MM.1S (cell line): Measurements from ENCODE around the gene MAPKAP1.

Experiments
- EZH2 ChIP-seq: fragments of 300-600 bp; sonication (generic); optimal IDR thresholded peaks from 2 replicates; pipeline ENCODE3; 2017; ENCODE audit warnings: low read depth, mild to moderate bottlenecking, antibody characterized with exemption, low read length, mixed read lengths
- TF ChIP-seq, protein P1 (sequence below): fragments of 300-600 bp; sonication (generic); IDR thresholded peaks from 2 replicates; pipeline ENCODE4 v1.5.1; 2016; ENCODE audit warnings: antibody characterized with exemption, low read length, mixed read lengths

DNA sequence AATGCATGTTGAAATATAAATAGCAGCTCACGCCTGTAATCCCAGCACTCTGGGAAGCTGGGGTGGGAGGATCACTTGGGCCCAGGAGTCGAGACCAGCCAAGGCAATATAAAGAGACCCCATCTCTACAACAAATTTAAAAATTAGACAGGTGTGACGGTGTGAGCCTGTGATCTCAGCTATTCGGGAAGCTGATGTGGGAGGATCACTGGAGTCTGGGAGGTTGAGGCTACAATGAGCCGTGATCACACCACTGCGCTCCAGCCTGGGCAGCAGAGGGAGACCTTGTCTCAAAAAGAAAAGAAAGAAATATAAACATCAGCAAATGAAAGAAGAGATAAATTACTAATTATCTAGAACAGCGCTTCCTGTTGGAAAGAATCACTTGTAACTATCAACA, 105.0 kb downstream of the MAPKAP1 start:
- TF ChIP-seq EZH2: no peak
- TF ChIP-seq, protein P1, sequence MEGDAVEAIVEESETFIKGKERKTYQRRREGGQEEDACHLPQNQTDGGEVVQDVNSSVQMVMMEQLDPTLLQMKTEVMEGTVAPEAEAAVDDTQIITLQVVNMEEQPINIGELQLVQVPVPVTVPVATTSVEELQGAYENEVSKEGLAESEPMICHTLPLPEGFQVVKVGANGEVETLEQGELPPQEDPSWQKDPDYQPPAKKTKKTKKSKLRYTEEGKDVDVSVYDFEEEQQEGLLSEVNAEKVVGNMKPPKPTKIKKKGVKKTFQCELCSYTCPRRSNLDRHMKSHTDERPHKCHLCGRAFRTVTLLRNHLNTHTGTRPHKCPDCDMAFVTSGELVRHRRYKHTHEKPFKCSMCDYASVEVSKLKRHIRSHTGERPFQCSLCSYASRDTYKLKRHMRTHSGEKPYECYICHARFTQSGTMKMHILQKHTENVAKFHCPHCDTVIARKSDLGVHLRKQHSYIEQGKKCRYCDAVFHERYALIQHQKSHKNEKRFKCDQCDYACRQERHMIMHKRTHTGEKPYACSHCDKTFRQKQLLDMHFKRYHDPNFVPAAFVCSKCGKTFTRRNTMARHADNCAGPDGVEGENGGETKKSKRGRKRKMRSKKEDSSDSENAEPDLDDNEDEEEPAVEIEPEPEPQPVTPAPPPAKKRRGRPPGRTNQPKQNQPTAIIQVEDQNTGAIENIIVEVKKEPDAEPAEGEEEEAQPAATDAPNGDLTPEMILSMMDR: no peak
